H9 (cell line): ENCODE measurements around the gene FIGNL2. TPM values are rescaled to one million over a fixed set of nuclear protein-coding genes. Genes with fewer than 3 reads are reported as not detected.

Experiments
- DNase-seq: peaks from one replicate; pipeline ENCODE4 v3.0.0-alpha.2; 2017
- H2AFZ ChIP-seq: one replicate; pipeline ENCODE4 v1.6.1; 2013; ENCODE audit warnings: mild to moderate bottlenecking, low read length, control low read depth, moderate library complexity
- H2AK5ac ChIP-seq: 2 replicates; pipeline ENCODE4 v1.6.1; 2013; ENCODE audit warnings: low read length, control low read depth, mixed read lengths; ENCODE audit not compliant: insufficient read length
- H2BK120ac ChIP-seq: one replicate; pipeline ENCODE4 v1.6.1; 2013; ENCODE audit warnings: low read depth, mild to moderate bottlenecking, low read length, control low read depth, inconsistent platforms; ENCODE audit not compliant: poor library complexity, severe bottlenecking
- H2BK12ac ChIP-seq: 2 replicates; pipeline ENCODE4 v1.6.1; 2013; ENCODE audit warnings: low read length, control low read depth, mixed read lengths, low read depth; ENCODE audit not compliant: insufficient read length
- H2BK15ac ChIP-seq: 2 replicates; pipeline ENCODE4 v1.6.1; 2013; ENCODE audit warnings: low read depth, low read length, control low read depth
- H2BK20ac ChIP-seq: one replicate; pipeline ENCODE4 v1.6.1; 2013; ENCODE audit warnings: low read depth, mild to moderate bottlenecking, low read length, control low read depth, inconsistent platforms; ENCODE audit not compliant: poor library complexity, severe bottlenecking
- H2BK5ac ChIP-seq: 2 replicates; pipeline ENCODE4 v1.6.1; 2013; ENCODE audit warnings: low read length, control low read depth, mixed read lengths; ENCODE audit not compliant: insufficient read length
- H3K14ac ChIP-seq: 2 replicates; pipeline ENCODE4 v1.6.1; 2013; ENCODE audit warnings: low read length, control low read depth; ENCODE audit not compliant: insufficient read depth
- H3K18ac ChIP-seq: 2 replicates; pipeline ENCODE4 v1.6.1; 2013; ENCODE audit warnings: low read depth, mild to moderate bottlenecking, mixed read lengths, low read length, control low read depth; ENCODE audit not compliant: insufficient read length
- H3K23ac ChIP-seq: 2 replicates; pipeline ENCODE4 v1.6.1; 2013; ENCODE audit warnings: low read length, control low read depth, mixed read lengths, low read depth; ENCODE audit not compliant: insufficient read length
- H3K23me2 ChIP-seq: 2 replicates; pipeline ENCODE4 v1.6.1; 2013; ENCODE audit warnings: low read depth, mild to moderate bottlenecking, mixed read lengths, low read length, control low read depth; ENCODE audit not compliant: insufficient read length, poor library complexity, severe bottlenecking
- H3K27ac ChIP-seq: 2 replicates; pipeline ENCODE4 v1.5.1; 2013; ENCODE audit warnings: low read length, control low read depth, mixed read lengths, low read depth; ENCODE audit not compliant: insufficient read length
- H3K27me3 ChIP-seq: 2 replicates; pipeline ENCODE4 v1.6.1; 2013; ENCODE audit warnings: low read length, control low read depth, inconsistent platforms; ENCODE audit not compliant: insufficient read depth
- H3K4ac ChIP-seq: 2 replicates; pipeline ENCODE4 v1.6.1; 2013; ENCODE audit warnings: low read depth, mild to moderate bottlenecking, control low read depth, inconsistent platforms, low read length, moderate library complexity
- H3K4me1 ChIP-seq: 2 replicates; pipeline ENCODE4 v1.6.1; 2013; ENCODE audit warnings: low read length, control low read depth, inconsistent platforms; ENCODE audit not compliant: insufficient read depth
- H3K4me2 ChIP-seq: 2 replicates; pipeline ENCODE4 v1.6.1; 2013; ENCODE audit warnings: low read length, control low read depth, mixed read lengths; ENCODE audit not compliant: insufficient read length, insufficient read depth
- H3K56ac ChIP-seq: 2 replicates; pipeline ENCODE4 v1.6.1; 2013; ENCODE audit warnings: low read depth, mild to moderate bottlenecking, mixed read lengths, low read length, control low read depth; ENCODE audit not compliant: insufficient read length
- H3K79me1 ChIP-seq: 2 replicates; pipeline ENCODE4 v1.6.1; 2013; ENCODE audit warnings: low read depth, mild to moderate bottlenecking, moderate library complexity, low read length, control low read depth, inconsistent platforms; ENCODE audit not compliant: insufficient read depth, poor library complexity, severe bottlenecking
- H3K79me2 ChIP-seq: 2 replicates; pipeline ENCODE4 v1.6.1; 2013; ENCODE audit warnings: low read length, control low read depth, inconsistent platforms; ENCODE audit not compliant: insufficient read depth
- H3K9ac ChIP-seq: 2 replicates; pipeline ENCODE4 v1.6.1; 2013; ENCODE audit warnings: low read length, control low read depth, mixed read lengths; ENCODE audit not compliant: insufficient read length; ENCODE audit errors: extremely low read depth
- H3K9me3 ChIP-seq: one replicate; pipeline ENCODE4 v1.6.1; 2013; ENCODE audit warnings: low read depth, low read length, inconsistent platforms; ENCODE audit not compliant: control insufficient read depth
- H3T11ph ChIP-seq: one replicate; pipeline ENCODE4 v1.6.1; 2013; ENCODE audit warnings: mild to moderate bottlenecking, low read length, control low read depth, inconsistent platforms
- H4K20me1 ChIP-seq: one replicate; pipeline ENCODE4 v1.6.1; 2013; ENCODE audit not compliant: control insufficient read depth, insufficient read length, insufficient read depth
- H4K5ac ChIP-seq: 2 replicates; pipeline ENCODE4 v1.6.1; 2013; ENCODE audit warnings: low read depth, mild to moderate bottlenecking, mixed read lengths, low read length, control low read depth; ENCODE audit not compliant: insufficient read length
- H4K8ac ChIP-seq: replicated peaks from 2 replicates; pipeline ENCODE4 v1.6.1; 2013; ENCODE audit warnings: low read length, control low read depth, mixed read lengths, low read depth; ENCODE audit not compliant: insufficient read length
- H4K91ac ChIP-seq: 2 replicates; pipeline ENCODE4 v1.6.1; 2013; ENCODE audit warnings: low read depth, mild to moderate bottlenecking, moderate library complexity, mixed read lengths, low read length, control low read depth; ENCODE audit not compliant: insufficient read length
- H3K27ac Mint-ChIP-seq, 3 experiments: 2 replicates in 2 of 3; 3 replicates in 1 of 3; pipeline ENCODE4 v1.8.0; 2020 to 2021; ENCODE audit warnings: mixed read lengths in 3 of 3, mild to moderate bottlenecking in 1 of 3, moderate library complexity in 1 of 3
- H3K27me3 Mint-ChIP-seq: 2 replicates; pipeline ENCODE4 v1.8.0; 2021; ENCODE audit warnings: low read depth, mild to moderate bottlenecking, moderate library complexity, mixed read lengths
- H3K36me3 Mint-ChIP-seq, 3 experiments: 2 replicates in 2 of 3; 3 replicates in 1 of 3; pipeline ENCODE4 v1.8.0; 2020 to 2021; ENCODE audit warnings: low read depth in 3 of 3, mixed read lengths in 3 of 3; ENCODE audit not compliant: insufficient read depth in 1 of 3
- H3K4me1 Mint-ChIP-seq, 2 experiments: 2 replicates each; pipeline ENCODE4 v1.8.0; 2020; ENCODE audit warnings: mixed read lengths in 2 of 2
- H3K4me3 Mint-ChIP-seq, 2 experiments: 2 replicates in 1 of 2; 3 replicates in 1 of 2; pipeline ENCODE4 v1.8.0; 2020 to 2021; ENCODE audit warnings: mild to moderate bottlenecking in 2 of 2, mixed read lengths in 2 of 2, moderate library complexity in 1 of 2
- H3K9me3 Mint-ChIP-seq, 2 experiments: 2 replicates in 1 of 2; 3 replicates in 1 of 2; pipeline ENCODE4 v1.8.0; 2020; ENCODE audit warnings: mild to moderate bottlenecking in 2 of 2, mixed read lengths in 2 of 2, moderate library complexity in 1 of 2
- CTCF ChIP-seq: fragments of 200-600 bp; sonication (generic); conservative IDR thresholded peaks from 3 replicates; pipeline ENCODE4 v1.8.0; 2021; ENCODE audit warnings: antibody characterized with exemption, mild to moderate bottlenecking
- WGBS: extraction: QIAGEN DNeasy Blood & Tissue Kit; methylation state at CpG from one replicate; pipeline ENCODE4 v1.1.7; 2013; ENCODE audit warnings: missing lambda C conversion rate, low lambda C conversion rate, mixed read lengths; ENCODE audit not compliant: insufficient read length; ENCODE audit errors: extremely low coverage; 5-methylcytosine and 5-hydroxymethylcytosine counted together
- total RNA-seq: library from RNA; stranded (reverse); gene quantifications from 2 replicates; pipeline ENCODE4 v1.2.1, GENCODE V29; 2021

FIGNL2 gene
- total RNA-seq, 1 experiment from 2014 or later, result 19.7 TPM

DNA sequence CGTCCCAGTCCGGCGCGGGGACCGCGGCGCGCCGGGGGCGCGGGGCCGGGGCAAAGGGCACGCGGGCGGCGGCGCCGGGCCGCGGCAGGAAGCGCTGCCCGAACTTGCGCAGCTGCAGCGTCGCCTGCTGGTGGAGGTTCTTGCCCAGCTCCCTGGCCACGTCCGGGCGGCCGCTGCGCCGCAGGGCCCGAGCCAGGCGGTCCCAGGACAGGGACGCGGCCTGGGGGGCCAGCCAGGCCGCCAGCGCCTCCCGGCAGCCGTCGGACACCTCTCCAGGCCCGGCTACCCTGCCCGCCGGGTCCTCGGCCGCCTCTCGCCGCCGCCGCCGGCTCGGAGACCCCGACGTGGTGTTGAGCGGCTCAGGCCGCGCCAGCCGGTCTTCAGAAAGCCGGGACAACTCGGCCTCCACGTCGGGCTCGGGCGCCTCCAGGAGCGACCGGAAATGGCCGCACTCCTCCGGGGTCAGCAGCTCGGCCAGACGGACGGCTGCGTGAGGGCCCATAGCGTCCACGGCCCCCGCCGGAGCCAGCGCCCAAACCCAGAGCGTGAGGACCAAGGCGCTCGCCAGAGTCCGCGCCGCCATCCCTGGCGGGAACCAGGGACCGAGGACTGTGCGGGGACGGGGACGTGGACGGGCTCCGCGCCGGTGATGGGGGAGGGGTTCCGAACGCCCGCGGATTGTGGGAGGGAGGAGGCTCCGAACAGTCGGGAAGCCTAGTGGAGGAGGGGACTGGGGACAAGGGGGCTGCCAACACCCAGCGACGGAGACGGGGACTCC lies 34.0 kb downstream of the FIGNL2 start:
- Histone ChIP-seq H3K9ac (no peak overlapping the region), H3K27ac (no peak overlapping the region), H3K56ac (no peak overlapping the region), H3K23ac (no peak overlapping the region), H3K27me3 (peaks cover 4% of the 10 kb centered on the region; the same call in 1 of the 2 replicates), H4K8ac (no peak overlapping the region), H4K20me1 (no peaks in the 10 kb centered on the region), H3K4me2 (peak overlapping the region; percentile 22), H3K14ac (peak overlapping the region; percentile 41), H2BK120ac (no peak overlapping the region), H3K23me2 (peaks cover 4% of the 10 kb centered on the region), H3K9me3 (no peaks in the 10 kb centered on the region), H3K4me1 (no peaks in the 10 kb centered on the region), H4K91ac (no peak overlapping the region), H3T11ph (no peak overlapping the region), H2AFZ (no peak overlapping the region), H4K5ac (no peak overlapping the region), H2BK12ac (no peak overlapping the region), H3K4ac (no peak overlapping the region), H3K18ac (peak overlapping the region; percentile 38), H2BK15ac (no peak overlapping the region), H2AK5ac (no peak overlapping the region), H3K79me2 (no peaks in the 10 kb centered on the region), H2BK5ac (no peak overlapping the region), H2BK20ac (no peak overlapping the region), H3K79me1 (no peaks in the 10 kb centered on the region)
- Mint-ChIP-seq H3K36me3 (peaks cover 0 to 4% (median 0%) of the 10 kb centered on the region in 3 experiments; a peak in 2 of 7 replicates), H3K27ac (no peak overlapping the region), H3K27me3 (peaks cover 51% of the 10 kb centered on the region), H3K9me3 (no peaks in the 10 kb centered on the region), H3K4me1 (peaks cover 25 to 53% of the 10 kb centered on the region in 2 experiments), H3K4me3 (peak overlapping the region; percentile 69 to 72)
- WGBS, result no CpG with 5 or more reads among the region's 100 CpGs
- peak; percentile 86 for DNase-seq
- peak; percentile 67 for TF ChIP-seq CTCF
